Stimulated activated CD4-positive, alpha-beta T cell treated with anti-CD3 and anti-CD28 coated beads, Interleukin-15, amount 100 ng/mL, for 24 hours (primary cell): ENCODE data around the gene MATN1.
A peak's percentile ranks its signal among the peaks of the same experiment; 100 is the strongest.

Experiments
- DNase-seq: peaks from one replicate; pipeline ENCODE4 v3.0.0-alpha.2; 2020

Gene MATN1

DNA sequence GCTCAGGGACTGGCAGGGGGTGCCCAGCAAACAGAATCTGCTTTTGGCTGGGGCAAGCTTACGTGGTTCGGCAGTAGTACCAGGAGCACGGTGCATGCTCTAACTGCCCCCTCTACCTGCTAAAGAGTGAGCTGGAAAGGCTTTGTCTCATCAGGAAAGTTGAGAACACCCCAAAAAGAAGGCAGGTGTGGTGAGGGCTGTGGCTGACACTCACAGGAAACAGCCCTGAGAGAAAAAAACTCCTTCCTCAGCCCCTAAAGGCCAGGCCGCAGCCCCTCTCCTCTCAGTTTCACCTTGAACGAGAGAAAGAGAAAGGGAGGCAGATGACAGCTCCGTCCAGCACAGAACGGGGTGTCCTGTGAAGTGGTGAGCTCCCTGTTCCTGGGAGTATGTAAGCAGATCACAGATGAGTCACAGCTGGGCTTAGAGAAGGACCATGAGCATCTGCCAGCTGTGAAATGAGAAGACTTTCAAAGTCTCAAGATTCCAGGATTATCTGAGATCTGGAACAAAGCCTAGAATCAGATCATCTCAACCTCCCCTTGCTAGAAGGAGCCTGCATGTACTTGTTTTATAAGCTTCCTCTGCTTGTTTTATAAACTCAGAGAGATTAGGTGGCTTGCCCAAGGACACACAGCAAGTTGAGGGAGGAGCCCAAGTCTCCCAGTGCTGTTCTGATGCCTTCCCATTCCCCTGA is 20.8 kb upstream of the MATN1 start:
- peak; percentile 58 for DNase-seq

DNA sequence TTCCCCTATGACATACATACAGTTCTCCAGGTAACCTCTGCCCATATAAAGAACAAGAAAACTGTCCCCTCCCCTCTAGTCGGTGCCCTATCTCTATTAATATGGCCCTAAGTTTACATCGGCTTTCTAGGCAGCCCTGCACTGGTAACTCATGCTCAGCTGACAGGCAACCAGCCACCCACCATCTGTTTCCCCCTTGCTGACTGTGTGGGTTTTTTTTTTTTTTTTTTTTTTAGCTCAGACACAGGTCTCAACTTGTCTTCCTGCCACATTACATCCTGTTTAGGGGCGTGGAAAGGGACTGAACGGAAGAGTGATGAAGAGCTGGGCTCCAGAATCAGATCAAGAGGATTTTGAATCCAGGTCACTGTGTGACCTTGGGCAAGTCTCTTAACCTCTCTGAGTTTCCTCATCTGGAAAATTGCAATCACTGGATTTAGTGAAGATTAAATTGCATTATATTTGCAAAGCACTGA is 20.2 kb upstream of the MATN1 start:
- peak; percentile 73 for DNase-seq

DNA sequence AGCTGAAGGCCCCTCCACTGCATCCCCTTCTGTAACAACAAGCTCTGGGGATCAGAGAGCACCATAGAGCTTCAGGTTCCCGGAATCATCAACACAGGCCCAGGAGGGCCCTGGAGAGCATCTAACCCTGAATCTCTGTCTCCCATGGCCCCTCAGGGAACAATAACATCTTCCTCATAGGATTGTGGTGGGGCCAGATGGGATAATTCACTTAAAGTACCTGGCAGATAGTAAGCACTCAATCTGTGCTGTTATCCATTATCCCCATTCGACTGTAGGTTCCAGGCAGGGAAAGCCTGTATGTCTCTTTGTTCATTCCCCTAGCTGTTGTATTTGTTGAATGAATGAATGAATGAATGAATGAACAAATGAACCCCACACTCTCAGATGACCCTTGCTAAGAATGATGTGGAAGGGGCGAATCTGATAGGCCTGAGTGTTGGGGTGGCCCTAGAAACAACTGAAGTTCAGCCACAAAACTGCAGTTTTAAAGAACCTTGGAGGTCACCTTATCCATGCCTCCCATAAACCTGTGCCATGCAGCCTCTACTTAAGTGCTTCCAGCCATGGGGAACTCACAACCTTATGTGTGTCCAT is 19.7 kb upstream of the MATN1 start:
- DNase-seq: no peak

DNA sequence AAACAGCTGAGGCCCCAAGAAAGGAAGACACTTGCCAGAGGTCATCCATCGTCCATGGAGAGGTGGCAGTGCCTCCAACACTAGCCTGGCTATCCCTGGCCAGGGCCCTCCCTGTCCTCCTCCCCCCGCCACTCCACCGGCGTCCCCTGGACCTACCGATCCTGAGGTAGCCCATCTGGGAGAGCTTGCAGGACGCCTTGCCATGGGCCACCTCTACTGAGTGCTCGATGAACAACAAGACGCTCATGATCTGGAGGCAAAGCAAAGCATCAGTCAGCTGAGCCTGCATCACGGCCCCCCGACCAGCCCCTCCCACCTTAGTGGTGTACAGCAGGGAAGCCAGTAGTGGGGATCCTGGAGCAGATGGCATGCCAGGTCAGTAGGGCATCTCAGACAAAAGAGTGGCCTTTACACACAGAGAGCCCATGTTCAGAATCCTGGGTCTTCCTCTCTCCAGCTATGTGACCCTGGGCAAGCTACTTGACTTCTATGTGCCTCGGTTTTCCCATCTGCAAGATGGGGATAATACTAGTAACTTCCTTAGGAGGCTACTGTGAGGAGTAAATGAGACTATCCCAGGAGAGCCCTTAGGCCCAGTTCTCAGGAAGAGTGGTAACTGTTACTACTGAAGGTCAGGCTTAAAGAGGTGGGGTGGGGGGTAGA is 19.0 kb upstream of the MATN1 start:
- no peak for DNase-seq

DNA sequence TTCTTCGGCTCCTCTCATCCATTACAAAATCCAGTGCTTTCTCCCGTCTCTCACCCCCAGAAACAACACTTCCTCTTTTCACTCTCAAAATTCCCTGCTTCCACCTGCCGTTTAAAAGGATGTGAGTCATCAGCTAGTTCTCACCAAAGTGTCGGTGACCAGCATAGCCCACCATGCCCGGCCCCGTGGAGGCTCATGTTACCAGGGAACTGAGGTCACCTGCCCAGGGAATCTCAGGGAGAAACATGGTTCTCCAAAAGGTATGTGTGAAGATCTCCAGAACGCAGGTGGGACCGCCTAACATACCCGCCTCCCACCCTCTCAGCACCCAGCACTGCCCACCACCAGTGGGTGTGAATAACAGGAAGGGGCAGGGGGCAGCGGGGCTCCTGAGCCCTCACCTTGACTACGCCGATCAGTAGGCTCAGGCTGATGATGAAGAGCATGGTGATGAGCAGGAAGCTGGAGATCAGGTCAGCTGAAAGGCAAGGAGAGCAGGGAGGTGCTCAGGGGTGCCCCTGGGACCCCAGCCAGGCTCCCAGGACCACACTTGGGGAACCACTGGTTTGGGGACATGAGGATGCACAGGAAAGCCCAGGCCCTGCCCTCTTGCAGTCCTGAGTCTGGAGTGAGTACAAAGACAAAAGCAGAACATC is 18.0 kb upstream of the MATN1 start:
- DNase-seq: no peak

DNA sequence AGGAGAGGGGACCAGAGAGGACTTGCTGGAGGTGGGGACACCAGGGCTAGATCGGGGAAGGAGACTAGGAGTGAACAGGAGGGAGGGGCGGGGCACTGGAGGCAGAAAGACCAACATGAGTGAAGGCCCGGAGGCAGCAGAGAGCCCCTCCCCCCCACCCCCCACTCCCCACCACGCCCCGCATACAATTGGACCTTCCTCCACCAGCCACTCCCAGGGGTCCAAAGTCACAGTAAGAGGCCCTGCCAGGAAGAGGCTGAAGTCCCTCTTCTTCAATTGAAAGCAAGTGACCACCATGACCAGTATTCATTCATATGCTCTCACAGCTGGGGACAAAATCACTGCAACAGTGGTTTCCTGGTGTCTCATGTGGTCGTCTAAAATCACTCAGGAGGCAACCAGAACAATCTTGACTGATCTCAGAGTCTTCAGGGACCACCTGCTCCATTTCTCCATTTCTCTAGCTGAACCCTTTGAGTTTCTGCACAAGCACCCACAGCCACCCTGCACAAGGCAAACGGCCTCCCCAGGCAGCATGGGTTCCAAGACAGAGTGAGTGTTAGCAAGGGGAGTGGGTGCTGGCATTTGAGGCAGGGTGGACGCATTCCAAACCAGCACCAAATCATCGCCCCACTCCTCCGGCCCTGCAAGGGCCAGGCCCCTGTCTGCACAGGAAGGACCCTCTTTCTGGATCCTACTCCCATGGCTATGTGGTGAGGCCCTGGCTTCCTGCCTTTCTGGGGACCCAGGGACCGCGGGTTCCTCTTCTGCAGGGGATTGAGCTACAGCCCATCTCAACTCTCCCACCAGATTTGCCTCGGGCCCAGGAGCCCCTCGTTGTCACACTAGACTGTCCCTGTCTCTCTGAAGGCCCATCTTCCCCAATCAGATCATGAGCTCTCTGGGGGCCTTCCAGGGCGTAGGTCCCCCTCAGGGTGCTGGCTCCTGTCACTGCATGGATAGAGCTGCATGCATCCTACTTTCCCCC is 17.2 kb upstream of the MATN1 start:
- no peak for DNase-seq

DNA sequence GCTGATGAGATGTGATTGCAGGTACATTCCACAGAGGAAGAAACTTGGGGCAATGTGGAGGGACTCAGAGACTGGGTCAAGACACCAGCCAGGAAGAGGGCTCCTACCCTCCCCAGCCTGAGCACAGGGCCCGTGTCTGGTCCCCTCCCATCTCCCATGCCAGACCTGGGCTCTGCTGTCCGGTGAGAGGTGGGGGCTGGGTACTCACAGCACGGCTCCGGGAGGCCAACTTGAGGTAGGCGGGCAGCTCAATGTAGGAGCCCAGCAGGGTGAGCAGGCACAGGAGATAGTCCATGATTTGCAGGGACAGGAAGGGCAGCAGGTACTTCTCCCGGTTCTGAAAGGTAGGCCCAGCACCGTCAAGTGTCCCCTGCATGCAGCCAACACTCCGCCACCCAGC is 16.2 kb upstream of the MATN1 start:
- DNase-seq: no peak

DNA sequence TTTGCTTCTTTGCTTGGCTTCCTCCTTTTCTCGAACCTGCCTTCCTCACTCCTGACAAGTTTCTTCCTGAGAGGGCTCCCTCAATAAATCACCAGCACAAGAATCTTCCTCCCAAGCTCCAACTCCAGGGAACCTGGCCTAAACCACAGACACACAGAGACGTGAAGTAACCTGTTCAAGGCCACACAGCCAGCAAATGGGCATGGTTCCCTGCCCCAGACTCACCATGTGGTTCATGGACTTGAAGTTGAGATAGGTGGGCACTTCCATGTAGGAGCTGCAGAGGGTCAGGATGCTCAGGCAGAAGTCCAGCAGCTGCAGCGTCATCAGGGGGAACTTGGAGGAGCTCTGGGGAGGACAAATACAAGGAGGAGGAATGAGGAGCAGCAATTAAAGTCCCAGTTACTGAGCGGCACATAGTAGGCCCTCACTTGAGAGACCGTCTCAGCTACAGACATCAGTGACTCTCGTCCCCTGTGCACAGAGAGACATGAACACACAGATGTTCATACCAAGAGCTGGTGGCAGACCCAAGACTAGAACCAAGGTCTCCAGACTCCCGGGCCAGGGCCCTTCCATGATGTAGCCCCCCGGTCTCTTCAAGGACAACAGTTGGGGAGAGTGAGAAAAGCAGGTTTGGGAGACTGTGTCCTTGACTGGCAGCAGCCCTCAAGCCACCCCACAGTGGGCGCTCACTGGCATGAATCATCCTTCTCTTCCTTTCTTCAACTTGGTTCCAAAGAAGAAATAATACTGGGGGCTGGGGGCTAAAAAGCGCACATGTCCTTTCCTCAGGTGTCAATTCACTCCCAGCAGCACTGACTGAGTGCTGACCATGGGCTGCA is 15.6 kb upstream of the MATN1 start:
- DNase-seq: no peak

DNA sequence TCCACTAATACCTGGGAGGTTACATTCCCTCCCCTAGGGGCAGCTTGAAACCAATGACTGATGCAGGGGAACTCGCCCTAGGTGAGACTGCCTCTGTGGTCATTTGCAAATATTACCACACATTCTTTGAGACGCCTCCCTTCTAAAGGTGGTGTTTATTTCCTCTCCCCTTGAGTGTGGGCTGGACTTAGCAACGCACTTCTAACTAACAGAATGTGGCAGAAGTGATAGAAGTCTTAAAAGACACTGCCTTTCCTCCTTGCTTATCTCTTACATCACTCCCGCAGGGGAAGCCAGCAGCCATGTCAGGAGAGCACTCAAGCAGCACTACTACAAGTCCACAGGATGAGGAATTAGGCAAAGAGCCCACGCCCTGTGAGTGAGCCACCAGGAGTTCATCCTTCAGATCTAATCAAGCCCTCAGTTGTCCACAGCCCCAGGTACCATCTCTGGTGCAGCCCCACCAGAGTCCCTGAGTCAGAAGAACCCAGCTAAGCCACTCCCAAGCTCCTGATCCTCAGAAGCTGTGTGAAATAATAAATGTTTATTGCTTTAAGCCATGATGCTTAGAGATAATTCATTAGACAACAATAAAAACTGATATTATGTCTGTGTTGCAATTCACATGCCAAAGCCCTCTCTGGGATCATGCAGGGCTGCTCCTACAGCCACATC is 14.8 kb upstream of the MATN1 start:
- no peak for DNase-seq

DNA sequence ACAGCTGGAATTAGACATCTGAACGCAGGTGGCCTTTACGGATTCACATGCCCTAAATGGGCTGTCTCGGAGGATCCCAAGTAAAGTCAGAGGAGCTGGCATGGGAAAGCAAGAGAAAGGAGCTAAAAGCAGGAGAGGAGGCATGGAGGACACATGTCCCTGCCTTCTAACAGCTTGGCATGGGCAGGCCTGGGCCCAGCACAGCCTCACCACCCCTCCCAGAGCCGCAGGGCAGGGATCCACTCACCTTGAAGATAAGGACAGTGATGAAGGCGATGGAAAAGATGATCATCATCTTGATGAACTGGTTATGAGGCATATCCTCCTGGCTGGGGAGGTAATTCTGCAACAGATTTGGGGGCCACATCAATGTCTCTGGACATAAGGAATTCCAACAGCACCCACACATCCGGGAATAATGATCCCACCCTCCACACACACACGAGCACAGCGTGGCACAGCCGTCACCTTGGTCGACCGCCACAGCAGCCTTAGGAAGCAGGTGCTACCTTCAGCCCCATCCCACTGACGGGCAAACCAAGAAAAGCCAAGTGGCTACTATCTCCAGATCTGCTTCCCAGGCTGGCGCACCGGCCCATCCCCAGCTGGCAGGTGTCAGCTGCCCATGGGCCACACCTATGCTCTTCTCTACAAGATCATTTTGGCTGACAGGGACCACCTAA is 14.1 kb upstream of the MATN1 start:
- DNase-seq: no peak

DNA sequence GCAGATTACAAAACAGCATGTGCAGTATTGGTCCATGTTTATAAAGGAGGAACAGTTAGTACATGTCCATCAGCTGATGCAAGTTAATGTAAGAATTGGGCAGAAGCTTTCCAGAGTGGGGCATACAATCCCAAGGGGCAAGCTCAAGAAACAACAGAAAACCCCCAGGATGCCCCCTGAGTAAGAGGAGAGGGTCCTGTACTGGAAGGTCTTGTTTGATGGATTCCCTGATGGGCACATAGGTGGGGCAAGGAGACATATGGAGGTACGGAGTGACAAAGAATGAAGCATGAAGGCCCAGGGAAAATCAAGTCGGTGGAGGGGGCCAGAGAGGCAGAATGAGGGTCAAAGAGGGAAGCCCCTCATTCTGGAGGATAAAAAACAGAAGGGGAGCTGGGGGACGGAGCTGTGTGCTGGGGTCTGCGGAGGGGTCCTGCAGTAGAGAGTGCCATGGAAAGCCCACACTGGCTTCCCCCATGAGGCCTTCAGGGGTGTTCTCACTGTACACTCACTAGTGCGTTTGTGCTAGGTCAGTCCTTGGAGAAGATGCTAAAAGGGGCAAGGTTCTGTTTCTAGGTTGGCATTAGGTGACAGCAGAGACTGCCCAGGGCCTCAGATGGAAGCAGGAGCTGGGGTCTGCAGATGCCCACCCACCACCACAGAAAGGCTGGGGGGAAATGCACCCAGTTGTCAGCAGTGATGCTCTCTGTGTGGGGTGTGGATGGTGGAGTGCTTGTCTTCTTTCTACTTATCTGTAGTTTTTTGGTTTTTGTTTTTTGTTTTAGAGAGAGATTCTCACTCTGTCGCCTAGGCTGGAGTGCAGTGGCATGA is 12.5 kb upstream of the MATN1 start:
- DNase-seq: no peak

DNA sequence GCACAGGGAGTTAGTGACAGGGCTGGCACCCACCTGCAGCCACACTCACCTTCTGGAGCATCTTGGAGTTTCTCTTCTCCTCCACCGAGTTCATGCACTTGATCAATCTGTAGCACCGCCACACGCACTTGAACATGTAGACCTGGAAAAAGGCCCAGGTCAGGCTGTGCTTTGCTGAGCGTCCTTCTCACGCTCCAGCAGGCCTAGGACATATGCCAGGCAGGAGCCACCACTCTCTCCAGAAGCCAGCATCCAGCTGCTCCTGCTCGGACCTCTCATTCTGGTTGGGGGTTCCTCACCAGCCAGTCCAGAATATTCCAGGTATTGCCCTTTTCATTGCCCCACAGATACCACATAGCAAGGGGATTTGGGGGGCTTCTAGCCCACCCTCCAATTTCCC is 11.7 kb upstream of the MATN1 start:
- DNase-seq: no peak

DNA sequence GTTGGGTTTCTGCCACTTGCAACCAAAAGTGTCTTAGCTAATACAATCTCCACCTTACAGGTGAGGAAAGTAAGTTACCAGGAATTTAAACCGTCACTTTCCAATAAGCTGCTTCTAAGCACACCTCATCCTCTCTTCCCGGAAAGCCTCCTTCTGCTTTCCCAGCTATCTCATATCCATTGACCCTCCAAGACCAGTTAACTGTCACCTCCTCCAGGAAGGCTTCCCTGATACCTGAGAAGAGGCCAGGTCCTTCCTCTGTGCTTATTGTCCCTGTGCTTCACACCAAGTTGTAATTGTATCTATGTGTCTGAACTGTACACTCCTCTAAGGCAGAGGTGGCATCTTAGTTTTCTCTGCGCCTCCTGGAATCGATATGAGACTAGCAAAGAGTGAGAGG is 11.2 kb upstream of the MATN1 start:
- no peak for DNase-seq

DNA sequence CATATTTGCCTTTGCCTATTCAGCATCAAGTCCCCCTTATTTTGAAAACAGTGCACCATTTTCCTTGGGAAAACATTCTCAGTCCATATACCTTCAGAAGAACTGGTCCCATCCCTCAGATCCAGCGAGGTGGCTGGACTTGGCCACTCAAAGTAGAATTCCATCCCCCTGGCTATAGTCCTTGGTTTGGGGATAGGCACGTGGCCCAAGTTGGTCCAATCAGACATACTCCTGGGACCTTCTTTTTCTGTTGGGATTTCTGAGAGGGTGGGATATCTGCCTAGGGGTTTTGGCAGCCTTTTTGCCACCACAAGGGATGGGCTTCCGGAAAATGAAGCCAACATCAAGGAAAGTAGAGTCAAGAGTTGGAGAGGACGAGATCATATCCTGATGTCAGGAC is 10.7 kb upstream of the MATN1 start:
- no peak for DNase-seq

DNA sequence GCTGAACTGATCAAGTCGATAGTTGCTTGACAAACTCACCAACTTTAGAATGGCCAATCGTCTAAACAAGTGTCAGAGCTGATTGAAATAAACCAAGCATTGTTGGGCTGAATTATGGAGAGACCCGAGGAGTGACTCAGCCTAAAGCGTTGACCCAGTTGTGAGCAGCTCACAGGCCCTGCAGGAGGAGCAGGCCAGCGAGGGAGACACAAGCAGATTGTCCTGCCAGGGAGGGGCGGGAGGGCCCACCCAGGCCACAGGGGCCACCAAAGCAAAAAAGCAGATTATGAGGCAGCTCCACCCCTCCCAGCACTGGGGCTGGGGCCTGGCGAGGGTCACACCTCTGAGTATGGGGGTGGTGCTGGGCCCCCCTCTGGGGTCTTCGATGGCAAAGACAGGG is 10.1 kb upstream of the MATN1 start:
- DNase-seq: no peak

DNA sequence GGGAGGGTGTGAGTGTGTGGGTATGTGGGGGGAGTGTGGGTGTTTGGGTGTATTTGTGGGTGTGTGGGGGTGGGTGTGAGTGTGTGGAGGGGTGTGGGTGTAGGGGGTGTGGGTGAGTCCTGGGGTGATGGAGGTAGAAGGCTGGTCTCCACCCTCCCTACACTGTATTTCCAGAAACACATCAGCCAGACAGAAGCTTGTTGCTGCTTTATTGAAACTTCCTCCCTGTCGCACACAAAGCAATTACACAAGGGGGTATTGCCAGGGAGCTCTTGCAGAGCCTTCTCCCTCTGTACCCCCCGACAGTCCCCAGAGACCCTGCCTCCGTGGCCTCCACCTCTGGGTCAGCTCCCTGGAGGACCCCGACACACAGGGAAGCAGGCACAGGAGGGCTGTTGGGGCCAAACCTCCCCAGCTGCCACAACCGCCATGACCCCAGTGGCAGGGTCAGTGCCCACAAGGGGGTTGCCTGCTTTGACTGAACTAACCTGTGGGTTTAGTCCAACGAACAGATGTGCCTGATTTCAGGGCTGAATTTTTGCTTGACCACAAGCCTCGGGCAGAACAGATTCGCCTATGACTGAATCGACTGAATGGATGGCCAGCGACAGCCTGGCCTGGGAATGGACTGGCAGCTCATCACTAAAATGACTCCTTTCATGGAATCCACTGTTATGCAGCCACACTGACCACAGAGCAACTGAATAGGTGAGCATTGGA is 9.1 kb upstream of the MATN1 start:
- DNase-seq: no peak

DNA sequence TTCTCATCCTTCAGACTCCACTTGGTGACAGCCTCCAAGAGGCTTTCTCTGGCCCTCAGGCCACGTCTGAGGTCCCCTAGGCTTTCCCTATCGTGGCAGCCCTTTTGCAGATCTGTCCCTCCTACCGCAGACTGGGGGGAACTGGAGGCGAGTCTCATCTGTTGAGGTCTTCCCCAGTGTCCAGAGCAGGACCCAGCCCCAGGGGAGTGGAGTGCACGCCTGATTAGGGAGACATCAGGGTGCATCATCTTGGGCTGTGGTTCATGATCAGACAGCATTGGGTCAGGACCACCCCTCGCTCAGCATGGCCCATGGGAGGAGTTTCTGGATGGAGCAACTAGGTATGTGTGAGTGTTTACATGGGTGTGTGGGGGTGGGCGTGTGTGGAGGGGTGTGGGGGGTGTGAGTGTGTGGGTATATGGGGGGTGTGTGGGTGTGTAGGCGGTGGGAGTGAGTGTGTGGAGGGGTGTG is 8.5 kb upstream of the MATN1 start:
- no peak for DNase-seq

DNA sequence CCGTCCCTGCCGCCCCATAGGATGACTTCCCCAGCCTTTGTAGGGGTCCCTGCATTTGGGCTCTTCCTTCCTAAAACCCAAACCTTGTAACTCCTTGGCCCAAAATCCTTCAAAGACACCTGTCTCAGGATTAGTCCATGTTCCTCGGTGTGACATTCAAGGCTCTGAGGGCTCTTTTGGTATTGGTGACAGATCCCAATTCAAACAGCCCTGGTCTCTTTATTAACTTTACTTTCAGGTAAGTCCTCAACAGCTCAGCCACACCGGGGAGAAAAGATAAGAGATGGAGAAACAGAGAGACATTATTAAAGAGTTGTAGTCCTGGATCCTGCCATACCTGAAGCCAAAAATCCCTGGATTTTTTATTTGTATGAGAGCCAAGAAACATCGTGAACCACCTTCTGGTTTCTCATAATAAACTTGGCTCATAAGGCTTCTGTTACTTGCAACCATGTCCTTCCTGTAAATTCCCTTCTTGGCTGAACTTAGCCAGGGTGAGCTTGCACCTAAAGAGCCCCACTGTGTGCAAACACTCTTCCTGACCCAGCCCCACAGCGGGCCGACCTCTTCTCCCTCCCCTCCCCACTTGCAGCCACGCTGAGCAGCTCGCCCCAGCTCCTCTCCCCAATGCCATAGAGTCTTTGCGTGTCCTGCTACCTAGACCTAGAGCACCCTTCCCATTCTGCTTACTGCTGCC is 7.9 kb upstream of the MATN1 start:
- DNase-seq: no peak
